ENCODE results near the gene NPTXR. TPM values are rescaled to one million over a fixed set of nuclear protein-coding genes. Genes with fewer than 3 reads are reported as not detected.

NPTXR gene
- total and polyA plus RNA-seq, 10 of the 15 experiments (the other 5 are each of a cell fraction or from before 2014, with no cell fraction given): 0.02 to 0.38 (median 0.07) TPM; not detected in 2

DNA sequence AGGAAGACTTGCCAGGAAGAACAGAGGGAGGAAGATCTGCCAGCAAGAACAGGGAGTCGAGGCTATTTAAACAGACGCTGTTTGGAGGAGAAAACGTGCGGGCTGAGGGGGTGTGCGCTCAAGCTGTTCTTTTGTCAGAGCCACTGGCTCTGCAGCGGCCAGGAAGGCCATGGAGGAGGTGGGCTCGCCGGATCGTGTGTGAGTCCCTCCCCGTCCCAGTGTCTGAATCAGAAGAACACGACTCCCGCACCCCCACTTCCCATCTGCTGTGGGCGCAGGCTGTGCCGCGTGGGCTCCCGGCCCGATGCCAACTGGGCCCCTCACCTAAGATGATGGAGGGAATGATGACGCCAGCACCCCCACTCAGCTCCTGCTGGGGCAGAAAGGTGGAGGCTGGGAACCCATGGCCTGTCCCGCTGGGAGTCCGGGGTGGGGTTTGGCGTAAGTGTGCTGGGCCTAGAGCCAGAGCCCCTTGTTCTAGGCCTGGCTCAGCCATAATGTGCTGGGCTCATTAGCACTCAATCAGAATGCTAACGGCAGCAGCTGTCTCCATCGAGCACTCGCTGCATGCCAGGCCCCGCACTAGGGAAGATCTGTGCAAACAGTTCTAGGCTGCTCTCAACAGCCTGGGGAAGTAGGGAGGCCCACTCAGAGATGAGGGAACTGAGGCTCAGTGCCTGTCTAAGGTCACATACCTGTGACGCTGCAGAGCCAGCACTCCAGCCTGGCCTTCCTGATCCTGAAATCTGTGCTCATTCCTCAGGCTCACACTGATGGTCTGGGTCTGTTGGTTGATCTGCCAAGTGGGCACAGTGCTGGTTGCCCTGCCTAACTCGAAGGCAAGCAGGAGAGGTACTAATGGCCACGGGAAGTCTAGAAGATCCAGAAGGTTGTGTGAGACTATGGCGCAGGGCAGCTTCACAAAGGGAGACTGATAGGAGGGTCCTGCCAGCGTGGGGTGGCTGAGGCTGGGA lies 11.5 kb downstream of the NPTXR start:
- in situ Hi-C loops (cut with MboI): no loop called here
- no peak overlapping the region for H2AFZ ChIP-seq (ENCODE audit: control insufficient read depth, low read depth, low read length)

More for the DNA sequence above, 11.5 kb downstream of the NPTXR start:
- DNase-seq (ENCODE audit: low read depth, low spot score) (no peak), FAIRE-seq (no peak), ATAC-seq (no peak)
- Histone ChIP-seq H3K4me1 (ENCODE audit: control insufficient read depth, insufficient read depth, low read length) (no peaks in the 10 kb centered on the region), H3K36me3 (ENCODE audit: control insufficient read depth in 2 of 2, insufficient read depth in 2 of 2, low read length in 1 of 2) (no peaks in the 10 kb centered on the region), H3K27ac (ENCODE audit: control insufficient read depth, insufficient read depth) (no peak overlapping the region), H4K20me1 (ENCODE audit: control insufficient read depth, insufficient read depth) (no peaks in the 10 kb centered on the region), H3K9me3 (replicated peaks; ENCODE audit: control insufficient read depth, insufficient read depth, low read length) (no peaks in the 10 kb centered on the region), H3K4me2 (ENCODE audit: control insufficient read depth, insufficient read depth) (no peak overlapping the region), H3K9ac (ENCODE audit: control insufficient read depth, insufficient read depth, low read length) (no peak overlapping the region), H3K79me2 (ENCODE audit: control insufficient read depth, insufficient read depth, low read length) (no peaks in the 10 kb centered on the region), H3K4me3 (no peak overlapping the region), H3K27me3 (replicated peaks in 1 of 2; ENCODE audit: control insufficient read depth in 2 of 2, insufficient read depth in 2 of 2, low read length in 1 of 2) (no peaks in the 10 kb centered on the region; a peak in 1 of 4 replicates)
- ChIA-PET CTCF (no interaction called here), SMC1A (ENCODE audit: uncharacterized antibody, unreplicated experiment) (no interaction called here), RAD21 (ENCODE audit: unreplicated experiment) (no interaction called here), POLR2A (no interaction called here)
- BruUV-seq (replicated peaks): no TSS peak
- intact Hi-C loops (cut with micrococcal nuclease; ENCODE audit: unreplicated experiment): no loop called here
- TF ChIP-seq SREBF2 (IDR thresholded peaks at IDR 0.05; ENCODE audit: low read length) (no peak), BMI1 (IDR thresholded peaks at IDR 0.05; ENCODE audit: borderline replicate concordance) (no peak), CBX5 (IDR thresholded peaks at IDR 0.05; ENCODE audit: low read depth) (no peak), ETV6 (conservative IDR thresholded peaks at IDR 0.05 in 1 of 2, IDR thresholded peaks at IDR 0.05 in 1 of 2; ENCODE audit: borderline replicate concordance in 1 of 2, low read depth in 1 of 2) (no peak), DPF2 (IDR thresholded peaks at IDR 0.05) (no peak), MXI1 (IDR thresholded peaks at IDR 0.05; ENCODE audit: low read depth, low read length) (no peak), NFYB (IDR thresholded peaks at IDR 0.05; ENCODE audit: insufficient read depth, low read depth, low read length) (no peak), PML (IDR thresholded peaks at IDR 0.05; ENCODE audit: low read length) (no peak), SIN3A (IDR thresholded peaks at IDR 0.05; ENCODE audit: low read depth, low read length) (no peak), SMC3 (IDR thresholded peaks at IDR 0.05; ENCODE audit: borderline replicate concordance, low read length) (no peak), EED (IDR thresholded peaks at IDR 0.05; ENCODE audit: low read depth) (no peak), ATF7 (IDR thresholded peaks at IDR 0.05; ENCODE audit: low read depth) (no peak), ZBED1 (IDR thresholded peaks at IDR 0.05; ENCODE audit: borderline replicate concordance) (no peak), HDGF (IDR thresholded peaks at IDR 0.05) (no peak), ZNF384 (IDR thresholded peaks at IDR 0.05; ENCODE audit: borderline replicate concordance, low read depth, low read length) (no peak), HDAC2 (IDR thresholded peaks at IDR 0.05) (no peak), KDM1A (IDR thresholded peaks at IDR 0.05; ENCODE audit: borderline replicate concordance) (no peak)
- TF ChIP-seq, protein P1, sequence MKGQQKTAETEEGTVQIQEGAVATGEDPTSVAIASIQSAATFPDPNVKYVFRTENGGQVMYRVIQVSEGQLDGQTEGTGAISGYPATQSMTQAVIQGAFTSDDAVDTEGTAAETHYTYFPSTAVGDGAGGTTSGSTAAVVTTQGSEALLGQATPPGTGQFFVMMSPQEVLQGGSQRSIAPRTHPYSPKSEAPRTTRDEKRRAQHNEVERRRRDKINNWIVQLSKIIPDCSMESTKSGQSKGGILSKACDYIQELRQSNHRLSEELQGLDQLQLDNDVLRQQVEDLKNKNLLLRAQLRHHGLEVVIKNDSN (IDR thresholded peaks at IDR 0.05; ENCODE audit: borderline replicate concordance, extremely low read length, insufficient read depth, low read depth, low read length): no peak
- TF ChIP-seq, protein P2, sequence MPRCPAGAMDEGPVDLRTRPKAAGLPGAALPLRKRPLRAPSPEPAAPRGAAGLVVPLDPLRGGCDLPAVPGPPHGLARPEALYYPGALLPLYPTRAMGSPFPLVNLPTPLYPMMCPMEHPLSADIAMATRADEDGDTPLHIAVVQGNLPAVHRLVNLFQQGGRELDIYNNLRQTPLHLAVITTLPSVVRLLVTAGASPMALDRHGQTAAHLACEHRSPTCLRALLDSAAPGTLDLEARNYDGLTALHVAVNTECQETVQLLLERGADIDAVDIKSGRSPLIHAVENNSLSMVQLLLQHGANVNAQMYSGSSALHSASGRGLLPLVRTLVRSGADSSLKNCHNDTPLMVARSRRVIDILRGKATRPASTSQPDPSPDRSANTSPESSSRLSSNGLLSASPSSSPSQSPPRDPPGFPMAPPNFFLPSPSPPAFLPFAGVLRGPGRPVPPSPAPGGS (IDR thresholded peaks at IDR 0.05; ENCODE audit: borderline replicate concordance, insufficient read depth, low read depth, low read length, poor library complexity, severe bottlenecking): no peak
- WGBS (ENCODE audit: insufficient coverage, insufficient replicate concordance, low lambda C conversion rate, missing lambda C conversion rate): 48% methylated on average over 30 of the region's 30 CpGs

Measured in GM12878 (cell line).